ENCODE results near the gene PLOD3.

DNA sequence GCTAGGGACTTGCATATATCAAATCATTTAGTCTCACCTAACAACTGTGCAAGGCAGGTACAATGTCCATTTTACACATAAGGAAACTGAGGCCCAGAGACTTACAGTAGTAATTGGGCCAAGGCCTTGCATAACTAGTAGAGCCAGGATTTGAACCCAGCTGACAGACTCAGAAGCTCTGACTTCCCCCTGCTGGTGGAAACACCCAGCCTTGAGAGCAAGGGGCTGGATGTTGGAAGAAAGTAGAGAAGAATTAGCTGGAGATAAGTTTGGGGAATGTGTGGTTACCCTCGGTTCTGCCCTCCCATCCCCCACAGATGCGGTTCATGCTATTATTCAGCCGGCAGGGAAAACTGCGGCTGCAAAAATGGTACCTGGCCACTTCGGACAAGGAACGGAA, 61.1 kb downstream of the PLOD3 start:
- TF ChIP-seq, protein P1, sequence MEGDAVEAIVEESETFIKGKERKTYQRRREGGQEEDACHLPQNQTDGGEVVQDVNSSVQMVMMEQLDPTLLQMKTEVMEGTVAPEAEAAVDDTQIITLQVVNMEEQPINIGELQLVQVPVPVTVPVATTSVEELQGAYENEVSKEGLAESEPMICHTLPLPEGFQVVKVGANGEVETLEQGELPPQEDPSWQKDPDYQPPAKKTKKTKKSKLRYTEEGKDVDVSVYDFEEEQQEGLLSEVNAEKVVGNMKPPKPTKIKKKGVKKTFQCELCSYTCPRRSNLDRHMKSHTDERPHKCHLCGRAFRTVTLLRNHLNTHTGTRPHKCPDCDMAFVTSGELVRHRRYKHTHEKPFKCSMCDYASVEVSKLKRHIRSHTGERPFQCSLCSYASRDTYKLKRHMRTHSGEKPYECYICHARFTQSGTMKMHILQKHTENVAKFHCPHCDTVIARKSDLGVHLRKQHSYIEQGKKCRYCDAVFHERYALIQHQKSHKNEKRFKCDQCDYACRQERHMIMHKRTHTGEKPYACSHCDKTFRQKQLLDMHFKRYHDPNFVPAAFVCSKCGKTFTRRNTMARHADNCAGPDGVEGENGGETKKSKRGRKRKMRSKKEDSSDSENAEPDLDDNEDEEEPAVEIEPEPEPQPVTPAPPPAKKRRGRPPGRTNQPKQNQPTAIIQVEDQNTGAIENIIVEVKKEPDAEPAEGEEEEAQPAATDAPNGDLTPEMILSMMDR (IDR thresholded peaks at IDR 0.05 in 2 of 3, conservative IDR thresholded peaks at IDR 0.05 in 1 of 3; ENCODE audit: borderline replicate concordance in 1 of 3, insufficient read depth in 1 of 3, low read depth in 2 of 3, low read length in 2 of 3), result peak in 2 of 3 experiments; percentile 44 to 55; a peak in 4 of 6 replicates
- TF ChIP-seq POLR2AphosphoS5 (IDR thresholded peaks at IDR 0.05; ENCODE audit: low read depth, low read length), result no peak
- no peak for TF ChIP-seq CEBPB (IDR thresholded peaks at IDR 0.05; ENCODE audit: low read depth)
- no peak for TF ChIP-seq RAD21 (IDR thresholded peaks at IDR 0.05; ENCODE audit: low read depth)
- TF ChIP-seq, protein P2, sequence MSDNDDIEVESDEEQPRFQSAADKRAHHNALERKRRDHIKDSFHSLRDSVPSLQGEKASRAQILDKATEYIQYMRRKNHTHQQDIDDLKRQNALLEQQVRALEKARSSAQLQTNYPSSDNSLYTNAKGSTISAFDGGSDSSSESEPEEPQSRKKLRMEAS (IDR thresholded peaks at IDR 0.05), result no peak
- TF ChIP-seq, protein P3, sequence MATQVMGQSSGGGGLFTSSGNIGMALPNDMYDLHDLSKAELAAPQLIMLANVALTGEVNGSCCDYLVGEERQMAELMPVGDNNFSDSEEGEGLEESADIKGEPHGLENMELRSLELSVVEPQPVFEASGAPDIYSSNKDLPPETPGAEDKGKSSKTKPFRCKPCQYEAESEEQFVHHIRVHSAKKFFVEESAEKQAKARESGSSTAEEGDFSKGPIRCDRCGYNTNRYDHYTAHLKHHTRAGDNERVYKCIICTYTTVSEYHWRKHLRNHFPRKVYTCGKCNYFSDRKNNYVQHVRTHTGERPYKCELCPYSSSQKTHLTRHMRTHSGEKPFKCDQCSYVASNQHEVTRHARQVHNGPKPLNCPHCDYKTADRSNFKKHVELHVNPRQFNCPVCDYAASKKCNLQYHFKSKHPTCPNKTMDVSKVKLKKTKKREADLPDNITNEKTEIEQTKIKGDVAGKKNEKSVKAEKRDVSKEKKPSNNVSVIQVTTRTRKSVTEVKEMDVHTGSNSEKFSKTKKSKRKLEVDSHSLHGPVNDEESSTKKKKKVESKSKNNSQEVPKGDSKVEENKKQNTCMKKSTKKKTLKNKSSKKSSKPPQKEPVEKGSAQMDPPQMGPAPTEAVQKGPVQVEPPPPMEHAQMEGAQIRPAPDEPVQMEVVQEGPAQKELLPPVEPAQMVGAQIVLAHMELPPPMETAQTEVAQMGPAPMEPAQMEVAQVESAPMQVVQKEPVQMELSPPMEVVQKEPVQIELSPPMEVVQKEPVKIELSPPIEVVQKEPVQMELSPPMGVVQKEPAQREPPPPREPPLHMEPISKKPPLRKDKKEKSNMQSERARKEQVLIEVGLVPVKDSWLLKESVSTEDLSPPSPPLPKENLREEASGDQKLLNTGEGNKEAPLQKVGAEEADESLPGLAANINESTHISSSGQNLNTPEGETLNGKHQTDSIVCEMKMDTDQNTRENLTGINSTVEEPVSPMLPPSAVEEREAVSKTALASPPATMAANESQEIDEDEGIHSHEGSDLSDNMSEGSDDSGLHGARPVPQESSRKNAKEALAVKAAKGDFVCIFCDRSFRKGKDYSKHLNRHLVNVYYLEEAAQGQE (IDR thresholded peaks at IDR 0.05; ENCODE audit: low read depth), result no peak
- no peak for TF ChIP-seq SIN3A (IDR thresholded peaks at IDR 0.05; ENCODE audit: low read depth)
- TF ChIP-seq ELF1 (IDR thresholded peaks at IDR 0.05; ENCODE audit: borderline replicate concordance, low read depth), result no peak
- TF ChIP-seq EZH2 (IDR thresholded peaks at IDR 0.05), result no peak
- TF ChIP-seq YY1 (IDR thresholded peaks at IDR 0.05; ENCODE audit: extremely low read depth, insufficient replicate concordance, low read depth, low read length), result no peak
- no peak for TF ChIP-seq TCF7L2 (IDR thresholded peaks at IDR 0.05; ENCODE audit: borderline replicate concordance, extremely low read depth, insufficient read depth, insufficient read length)
- TF ChIP-seq POLR2A (IDR thresholded peaks at IDR 0.05; ENCODE audit: borderline replicate concordance, extremely low read depth, insufficient read depth, insufficient read length), result no peak
- TF ChIP-seq, protein P4, sequence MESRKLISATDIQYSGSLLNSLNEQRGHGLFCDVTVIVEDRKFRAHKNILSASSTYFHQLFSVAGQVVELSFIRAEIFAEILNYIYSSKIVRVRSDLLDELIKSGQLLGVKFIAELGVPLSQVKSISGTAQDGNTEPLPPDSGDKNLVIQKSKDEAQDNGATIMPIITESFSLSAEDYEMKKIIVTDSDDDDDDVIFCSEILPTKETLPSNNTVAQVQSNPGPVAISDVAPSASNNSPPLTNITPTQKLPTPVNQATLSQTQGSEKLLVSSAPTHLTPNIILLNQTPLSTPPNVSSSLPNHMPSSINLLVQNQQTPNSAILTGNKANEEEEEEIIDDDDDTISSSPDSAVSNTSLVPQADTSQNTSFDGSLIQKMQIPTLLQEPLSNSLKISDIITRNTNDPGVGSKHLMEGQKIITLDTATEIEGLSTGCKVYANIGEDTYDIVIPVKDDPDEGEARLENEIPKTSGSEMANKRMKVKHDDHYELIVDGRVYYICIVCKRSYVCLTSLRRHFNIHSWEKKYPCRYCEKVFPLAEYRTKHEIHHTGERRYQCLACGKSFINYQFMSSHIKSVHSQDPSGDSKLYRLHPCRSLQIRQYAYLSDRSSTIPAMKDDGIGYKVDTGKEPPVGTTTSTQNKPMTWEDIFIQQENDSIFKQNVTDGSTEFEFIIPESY (IDR thresholded peaks at IDR 0.05; ENCODE audit: extremely low read depth, insufficient replicate concordance, low read length), result no peak
- no peak for TF ChIP-seq EZH2phosphoT487 (IDR thresholded peaks at IDR 0.05; ENCODE audit: borderline replicate concordance)

All from HCT116 (cell line).